Spleen (tissue), 11 donors: ENCODE measurements around the gene ABCB8. TPM values are rescaled to one million over a fixed set of nuclear protein-coding genes. Genes with fewer than 3 reads are reported as not detected.
A peak's percentile ranks its signal among the peaks of the same experiment; 100 is the strongest.
"Not testable (repeated sequence)": the region's sequence is repeated elsewhere in the genome, so short reads cannot be mapped to it uniquely, and the experiment has no call there.

Source experiments
- DNase-seq: peaks from one replicate; pipeline ENCODE4 v3.0.0-alpha.2; 2020
- H3K27ac ChIP-seq, 8 donors: fragments of 200-600 bp; sonication (generic) in 7 of 8; 1 replicate in 4 of 8; 2 replicates in 4 of 8; pipeline versions ENCODE4 v1.5.0 to v1.8.0; 2016 to 2021; ENCODE audit warnings: inconsistent platforms in 4 of 8, mild to moderate bottlenecking in 4 of 8, moderate library complexity in 1 of 8
- H3K27me3 ChIP-seq, 7 donors: fragments of 200-600 bp; sonication (generic) in 6 of 7; replicated peaks in 1 of 7; 1 replicate in 4 of 7; 2 replicates in 3 of 7; pipeline versions ENCODE4 v1.5.0 to v1.8.0; 2016 to 2021; ENCODE audit warnings: inconsistent platforms in 3 of 7, mild to moderate bottlenecking in 1 of 7
- H3K36me3 ChIP-seq, 6 donors: fragments of 200-600 bp; sonication (generic) in 5 of 6; 1 replicate in 4 of 6; 2 replicates in 2 of 6; pipeline versions ENCODE4 v1.5.0 to v1.8.0; 2016 to 2021; ENCODE audit warnings: inconsistent platforms in 2 of 6
- H3K4me1 ChIP-seq, 6 donors: fragments of 200-600 bp; sonication (generic) in 5 of 6; 1 replicate in 3 of 6; 2 replicates in 3 of 6; pipeline versions ENCODE4 v1.5.0 to v1.8.0; 2016 to 2021; ENCODE audit warnings: inconsistent platforms in 3 of 6
- H3K4me3 ChIP-seq, 8 donors: fragments of 200-600 bp; sonication (generic) in 7 of 8; 1 replicate in 4 of 8; 2 replicates in 4 of 8; pipeline versions ENCODE4 v1.5.0 to v1.8.0; 2016 to 2021; ENCODE audit warnings: inconsistent platforms in 4 of 8, mild to moderate bottlenecking in 4 of 8, moderate library complexity in 2 of 8
- H3K9me3 ChIP-seq, 8 donors: fragments of 200-600 bp; sonication (generic) in 7 of 8; 1 replicate in 4 of 8; 2 replicates in 4 of 8; pipeline versions ENCODE4 v1.5.0 to v1.8.0; 2016 to 2021; ENCODE audit warnings: inconsistent platforms in 4 of 8
- POLR2A ChIP-seq, 3 donors: fragments of 450-650 bp; IDR thresholded peaks; one replicate each; pipeline ENCODE4 v1.5.1; 2017; ENCODE audit warnings: antibody characterized with exemption in 3 of 3, mild to moderate bottlenecking in 1 of 3
- POLR2AphosphoS5 ChIP-seq, 3 donors: sonication (generic); formaldehyde crosslinking; IDR thresholded peaks; one replicate each; pipeline ENCODE4 v1.5.1; 2017; ENCODE audit warnings: antibody characterized with exemption in 3 of 3
- WGBS, 5 donors: extraction: QIAGEN DNeasy Blood & Tissue Kit in 3 of 5; methylation state at CpG; one replicate each; pipeline versions ENCODE4 v1.1.5 to v1.1.7; 2013 to 2018; 5-methylcytosine and 5-hydroxymethylcytosine counted together
- intact Hi-C: fragments of 100-400 bp; cut with DNase I; formaldehyde crosslinking; loops from one replicate; pipeline ENCODE4 v1.15.0; 2023; ENCODE audit warnings: low total_unique reads
- polyA plus RNA-seq, 3 donors: library from polyadenylated mRNA; stranded (reverse); fragments of 200-250 nt; gene quantifications; one replicate each; pipeline ENCODE4 v1.2.1, GENCODE V29; 2013
- total RNA-seq, 7 donors: library from RNA; depleted of rRNA in 3 of 7; stranded (reverse); fragments of >200 nt in 3 of 7; fragmentation: NEBNext Ultra II Directional in 4 of 7; extraction: Animal tissue kit (Norgen Biotek cat#: 25700) in 4 of 7; gene quantifications; one replicate each; pipeline versions ENCODE4 v1.1.0 to v1.2.1, GENCODE V29; 2016 to 2021
- TF ChIP-seq, protein P1 (sequence below), 11 experiments: fragments of 200-600 bp in 7 of 11; fragments of 450-650 bp in 4 of 11; sonication (generic) in 4 of 11; IDR thresholded peaks in 8 of 11; conservative IDR thresholded peaks in 3 of 11; 1 replicate in 7 of 11; 2 replicates in 4 of 11; pipeline versions ENCODE4 v1.4.0 to v1.8.0; 2016 to 2021; ENCODE audit warnings: antibody characterized with exemption in 11 of 11, inconsistent platforms in 4 of 11, mild to moderate bottlenecking in 1 of 11
- donor health status: healthy with polysubstance abuse.
- donor health status: DM: no; HTN: no; CAD: no; lungs with moderate emphysema.
- donor health status: DM: no; HTN: no; CAD: no.
- donor health status: Bipolar disorder and iron deficiency.
- donor health status: healthy.
- donor health status: DM: no; HTN: no; CAD: no.
- donor health status: DM: yes; HTN: yes; CAD: no.

The ABCB8 gene
- total and polyA plus RNA-seq, 10 donors: 12.9 to 42.6 (median 26.4) TPM

DNA sequence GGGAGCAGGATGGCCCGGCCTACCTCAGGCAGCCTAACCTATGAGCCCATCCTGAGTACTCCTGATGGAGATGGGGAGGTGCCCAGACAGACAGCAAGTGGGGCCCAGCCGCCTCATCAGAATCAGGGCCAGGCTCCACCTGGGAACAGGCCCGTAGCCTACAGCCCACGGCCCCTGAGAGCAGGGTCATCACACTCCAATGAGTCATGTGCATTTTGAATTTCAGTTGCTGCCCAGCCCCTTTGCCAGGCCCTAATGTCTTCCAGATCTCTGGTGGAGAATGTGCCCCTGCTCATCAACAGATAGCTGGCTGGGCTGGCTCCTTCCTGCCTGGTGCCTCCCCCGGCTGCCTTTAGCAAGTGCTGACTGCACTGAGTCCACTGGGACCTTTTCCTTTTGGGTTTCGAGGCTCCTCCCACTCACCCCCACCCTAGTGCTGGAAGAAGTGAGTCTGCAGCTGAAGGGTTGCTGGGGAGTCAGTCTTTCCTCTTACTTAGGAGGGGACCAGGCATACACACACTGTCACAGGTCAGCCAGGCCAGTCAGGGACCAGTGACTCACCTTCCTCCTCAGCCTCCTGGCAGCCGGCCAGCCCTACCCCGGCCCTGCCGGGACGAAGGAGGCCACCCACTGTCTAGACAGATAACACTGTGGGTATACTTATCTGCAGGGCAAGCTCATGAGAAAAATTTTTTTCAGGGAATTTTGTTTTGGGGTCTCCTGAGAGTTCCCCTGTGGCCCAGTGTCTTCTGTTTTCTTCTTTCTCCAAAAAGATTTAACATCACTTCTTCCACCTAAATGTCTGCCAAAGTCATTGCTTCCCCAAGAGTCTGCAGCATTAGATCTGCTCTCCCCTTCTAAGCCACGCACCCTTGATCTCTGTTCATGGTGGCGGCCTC is 10.9 kb downstream of the ABCB8 start:
- peaks cover 0 to 18% (median 11%) of the 10 kb centered on the region in 6 donors for H3K4me1 ChIP-seq
- 41 to 49% (median 45%) methylated on average over 12 of the region's 12 CpGs for WGBS, 5 donors
- H3K36me3 ChIP-seq: peaks cover 0 to 68% (median 39%) of the 10 kb centered on the region in 6 donors
- intact Hi-C loops: no loop called here
- no peak overlapping the region for H3K4me3 ChIP-seq
- H3K27ac ChIP-seq: peak overlapping the region in 2 of 8 donors; percentile 5 to 36
- no peaks in the 10 kb centered on the region for H3K27me3 ChIP-seq
- H3K9me3 ChIP-seq: no peaks in the 10 kb centered on the region
- no peak for DNase-seq
- TF ChIP-seq, protein P1, sequence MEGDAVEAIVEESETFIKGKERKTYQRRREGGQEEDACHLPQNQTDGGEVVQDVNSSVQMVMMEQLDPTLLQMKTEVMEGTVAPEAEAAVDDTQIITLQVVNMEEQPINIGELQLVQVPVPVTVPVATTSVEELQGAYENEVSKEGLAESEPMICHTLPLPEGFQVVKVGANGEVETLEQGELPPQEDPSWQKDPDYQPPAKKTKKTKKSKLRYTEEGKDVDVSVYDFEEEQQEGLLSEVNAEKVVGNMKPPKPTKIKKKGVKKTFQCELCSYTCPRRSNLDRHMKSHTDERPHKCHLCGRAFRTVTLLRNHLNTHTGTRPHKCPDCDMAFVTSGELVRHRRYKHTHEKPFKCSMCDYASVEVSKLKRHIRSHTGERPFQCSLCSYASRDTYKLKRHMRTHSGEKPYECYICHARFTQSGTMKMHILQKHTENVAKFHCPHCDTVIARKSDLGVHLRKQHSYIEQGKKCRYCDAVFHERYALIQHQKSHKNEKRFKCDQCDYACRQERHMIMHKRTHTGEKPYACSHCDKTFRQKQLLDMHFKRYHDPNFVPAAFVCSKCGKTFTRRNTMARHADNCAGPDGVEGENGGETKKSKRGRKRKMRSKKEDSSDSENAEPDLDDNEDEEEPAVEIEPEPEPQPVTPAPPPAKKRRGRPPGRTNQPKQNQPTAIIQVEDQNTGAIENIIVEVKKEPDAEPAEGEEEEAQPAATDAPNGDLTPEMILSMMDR (IDR thresholded peaks at IDR 0.05 in 8 of 11, conservative IDR thresholded peaks at IDR 0.05 in 3 of 11): no peak
- peak in 2 of 3 donors; percentile 21 to 50 for TF ChIP-seq POLR2AphosphoS5 (IDR thresholded peaks at IDR 0.05)

DNA sequence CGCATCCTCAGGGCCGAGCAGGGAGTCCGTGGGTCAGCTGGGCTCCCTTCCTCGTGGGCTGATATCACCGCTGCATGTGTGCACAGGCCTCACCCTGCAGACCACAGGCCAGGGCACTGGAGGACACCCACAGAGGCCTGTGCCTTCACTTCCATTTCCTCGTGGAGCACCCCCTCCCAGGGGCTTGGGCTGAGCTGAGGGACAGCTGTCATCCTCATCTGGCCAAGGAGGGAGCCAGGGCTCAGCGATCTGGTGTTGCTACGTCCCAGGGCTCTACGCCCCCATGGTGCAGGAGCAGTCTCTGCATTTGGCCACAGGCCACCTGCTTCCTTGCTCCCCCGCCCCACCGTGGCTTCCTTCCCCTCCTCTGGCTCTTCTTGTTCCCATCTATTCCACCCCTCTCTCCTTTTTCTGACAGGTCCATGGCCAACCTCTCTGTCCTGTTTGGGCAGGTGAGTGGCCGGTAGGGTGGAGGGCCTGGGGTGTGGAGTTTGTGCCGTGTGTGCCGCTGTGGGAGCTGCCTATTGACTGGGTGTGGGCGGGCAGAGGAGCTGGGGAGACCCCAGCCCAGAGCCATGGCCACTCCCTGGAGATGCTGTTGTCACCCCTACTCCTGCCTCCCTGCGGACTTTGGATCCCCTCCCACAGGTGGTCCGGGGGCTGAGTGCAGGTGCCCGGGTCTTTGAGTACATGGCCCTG is 11.7 kb downstream of the ABCB8 start:
- 64 to 72% (median 68%) methylated on average over 17 to 18 of the region's 18 CpGs for WGBS, 5 donors
- H3K36me3 ChIP-seq: peaks cover 0 to 68% (median 39%) of the 10 kb centered on the region in 6 donors
- intact Hi-C loops: no loop called here
- H3K4me3 ChIP-seq: no peak overlapping the region
- DNase-seq: no peak
- no peak overlapping the region for H3K27ac ChIP-seq
- no peaks in the 10 kb centered on the region for H3K9me3 ChIP-seq
- peaks cover 0 to 18% (median 11%) of the 10 kb centered on the region in 6 donors for H3K4me1 ChIP-seq
- H3K27me3 ChIP-seq: no peaks in the 10 kb centered on the region
- peak in 1 of 3 donors; percentile 27 for TF ChIP-seq POLR2AphosphoS5 (IDR thresholded peaks at IDR 0.05)
- TF ChIP-seq POLR2A (IDR thresholded peaks at IDR 0.05): no peak
- TF ChIP-seq, protein P1 (IDR thresholded peaks at IDR 0.05 in 8 of 11, conservative IDR thresholded peaks at IDR 0.05 in 3 of 11): no peak

DNA sequence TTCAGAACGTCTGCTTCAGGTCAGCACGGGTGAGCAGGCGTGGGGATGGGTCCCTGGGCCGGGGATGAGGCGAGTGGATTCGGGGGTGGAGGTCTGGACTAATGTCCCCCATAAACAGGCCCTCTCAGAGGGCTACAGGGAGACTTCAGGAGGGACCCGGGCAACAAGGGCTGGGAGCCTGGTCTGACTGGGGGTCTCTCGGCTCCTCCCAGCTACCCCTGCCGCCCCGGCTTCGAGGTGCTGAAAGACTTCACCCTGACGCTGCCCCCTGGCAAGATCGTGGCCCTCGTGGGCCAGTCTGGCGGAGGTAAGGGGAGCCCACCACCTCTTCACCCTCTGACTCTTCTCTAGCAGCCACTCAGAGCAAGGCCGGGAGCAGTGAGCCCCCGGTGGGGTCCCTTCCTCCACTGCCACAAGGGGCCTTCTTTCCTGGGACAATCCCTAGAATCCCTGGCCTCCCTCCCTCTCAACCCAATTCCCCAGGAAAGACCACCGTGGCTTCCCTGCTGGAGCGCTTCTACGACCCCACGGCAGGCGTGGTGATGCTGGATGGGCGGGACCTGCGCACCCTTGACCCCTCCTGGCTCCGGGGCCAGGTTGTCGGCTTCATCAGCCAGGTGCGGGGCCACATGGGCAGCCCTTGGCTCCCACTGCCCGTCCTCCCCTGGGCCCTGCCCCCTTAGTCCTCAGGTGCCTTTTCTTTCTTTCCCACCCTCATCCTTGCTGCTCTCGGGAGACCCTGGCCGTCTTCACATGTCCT is 12.5 kb downstream of the ABCB8 start:
- H3K36me3 ChIP-seq: peaks cover 0 to 68% (median 33%) of the 10 kb centered on the region in 6 donors

DNA sequence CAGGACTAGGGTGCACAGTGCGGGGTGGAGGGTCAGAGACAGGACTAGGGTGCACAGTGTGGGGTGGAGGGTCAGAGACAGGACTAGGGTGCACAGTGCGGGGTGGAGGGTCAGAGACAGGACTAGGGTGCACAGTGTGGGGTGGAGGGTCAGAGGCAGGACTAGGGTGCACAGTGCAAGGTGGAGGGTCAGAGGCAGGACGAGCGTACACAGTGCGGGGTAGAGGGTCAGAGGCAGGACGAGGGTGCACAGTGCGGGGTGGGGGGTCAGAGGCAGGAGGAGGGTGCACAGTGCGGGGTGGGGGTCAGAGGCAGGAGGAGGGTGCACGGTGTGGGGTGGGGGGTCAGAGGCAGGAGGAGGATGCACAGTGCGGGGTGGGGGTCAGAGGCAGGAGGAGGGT is 15.2 kb downstream of the ABCB8 start:
- WGBS, 5 donors: 85 to 94% (median 90%) methylated on average over 10 of the region's 10 CpGs
- H3K27ac ChIP-seq, intact Hi-C loops, H3K9me3 ChIP-seq, H3K27me3 ChIP-seq, DNase-seq, H3K4me3 ChIP-seq: not testable (repeated sequence)
- peaks cover 0 to 16% (median 10%) of the 10 kb centered on the region in 6 donors for H3K4me1 ChIP-seq
- peaks cover 0 to 51% (median 16%) of the 10 kb centered on the region in 6 donors for H3K36me3 ChIP-seq

More for the DNA sequence above, 12.5 kb downstream of the ABCB8 start:
- no peaks in the 10 kb centered on the region for H3K27me3 ChIP-seq
- no peak for DNase-seq
- intact Hi-C loops: no loop called here
- WGBS, 5 donors: 93 to 95% (median 94%) methylated on average over 28 to 30 of the region's 30 CpGs
- TF ChIP-seq POLR2A (IDR thresholded peaks at IDR 0.05) (no peak), POLR2AphosphoS5 (IDR thresholded peaks at IDR 0.05) (peak in 1 of 3 donors; percentile 37)
- TF ChIP-seq, protein P1 (IDR thresholded peaks at IDR 0.05 in 8 of 11, conservative IDR thresholded peaks at IDR 0.05 in 3 of 11): no peak
- no peak overlapping the region for H3K4me3 ChIP-seq
- H3K27ac ChIP-seq: no peak overlapping the region
- H3K4me1 ChIP-seq: peaks cover 0 to 18% (median 11%) of the 10 kb centered on the region in 6 donors
- H3K9me3 ChIP-seq: no peaks in the 10 kb centered on the region
